GM18505 (cell line): ENCODE results near the gene RPRD1A.

Experiments used
- ATAC-seq: cut with Tn5 transposase; IDR thresholded peaks from one replicate; pipeline ENCODE4 v1.9.1; 2021; ENCODE audit not compliant: unreplicated experiment
- POLR2A ChIP-seq: IDR thresholded peaks from 4 replicates; pipeline ENCODE4 v1.6.1; 2011; ENCODE audit warnings: borderline replicate concordance; ENCODE audit not compliant: insufficient read depth, insufficient read length; ENCODE audit errors: extremely low read depth

Gene RPRD1A

GRCh38 chr18:35953688-35954087 lies 113.7 kb downstream of the RPRD1A start:
- peak; percentile 52 for ATAC-seq
- TF ChIP-seq POLR2A, result no peak

- ATAC-seq, result no peak
These were observed 116.8 kb downstream of the RPRD1A start for GRCh38 chr18:35950628-35950982.

GRCh38 chr18:35949903-35950627 lies 117.3 kb downstream of the RPRD1A start:
- ATAC-seq, result no peak
- TF ChIP-seq POLR2A, result no peak

More at GRCh38 chr18:35950628-35950982, 116.8 kb downstream of the RPRD1A start:
- TF ChIP-seq POLR2A, result no peak

- ATAC-seq, result no peak
- no peak for TF ChIP-seq POLR2A
These were observed 118.3 kb downstream of the RPRD1A start for GRCh38 chr18:35949090-35949489.

GRCh38 chr18:35948080-35948479 lies 119.3 kb downstream of the RPRD1A start:
- no peak for ATAC-seq
- no peak for TF ChIP-seq POLR2A

GRCh38 chr18:35942661-35943060 lies 124.7 kb downstream of the RPRD1A start:
- ATAC-seq, result no peak
- TF ChIP-seq POLR2A, result no peak

GRCh38 chr18:35942133-35942532 lies 125.2 kb downstream of the RPRD1A start:
- no peak for ATAC-seq
- TF ChIP-seq POLR2A, result no peak

DNA sequence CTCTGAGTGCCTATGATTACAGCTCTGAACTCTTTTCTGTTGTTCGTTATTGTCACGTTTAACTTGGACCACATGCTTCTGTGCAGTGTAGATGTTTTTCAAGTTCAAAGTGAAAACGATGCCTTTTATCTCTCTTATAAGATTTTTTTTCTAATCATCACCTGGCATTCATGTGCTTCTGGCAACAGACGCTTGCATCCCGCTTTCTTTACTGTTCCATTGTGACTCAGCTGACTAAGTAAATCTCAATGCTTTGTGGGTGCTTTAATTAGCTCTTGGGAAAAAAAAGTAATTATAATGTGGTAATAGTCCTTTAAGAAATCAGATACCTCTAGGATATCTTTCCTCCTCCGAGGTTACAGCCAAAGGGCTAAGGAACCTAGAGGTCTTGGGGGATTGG lies 126.1 kb downstream of the RPRD1A start:
- no peak for TF ChIP-seq POLR2A
- ATAC-seq, result no peak
